OCI-M2 (cell line): ENCODE measurements around the gene CPB2.

Source experiments
- DNase-seq: peaks from one replicate; lab custom pipeline; 2025; ENCODE audit not compliant: unreplicated experiment; lab: John Stamatoyannopoulos, UW

Gene CPB2

DNA sequence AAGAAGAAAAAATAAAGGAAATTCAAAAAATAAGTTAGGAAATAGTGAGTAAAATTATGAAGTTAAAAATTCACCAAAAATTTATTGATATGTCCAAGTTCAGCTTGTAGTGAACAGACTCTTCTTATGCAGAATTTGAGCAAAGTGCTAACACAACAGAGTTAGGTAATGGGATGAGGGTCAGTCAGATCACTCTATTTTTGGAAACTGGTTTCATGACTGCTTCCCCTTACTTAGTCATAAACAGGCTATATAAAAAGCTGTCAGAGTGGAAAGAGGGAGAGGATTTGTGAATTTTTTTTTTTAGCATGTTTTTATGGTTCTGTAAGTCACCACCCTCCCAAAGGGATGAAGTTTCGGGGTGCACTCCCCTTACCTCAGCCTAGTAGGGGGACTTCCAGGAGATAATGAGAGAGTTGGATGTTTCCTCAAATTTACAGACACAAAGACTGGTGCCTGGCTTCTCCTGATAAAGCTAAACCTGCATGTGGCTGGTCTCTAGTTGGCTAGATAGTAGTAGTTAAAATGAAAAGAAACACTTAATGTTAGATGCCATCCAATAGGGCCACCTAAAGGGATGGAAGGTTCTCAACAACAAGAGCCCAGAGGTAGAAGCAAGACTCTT is 4.5 kb downstream of the CPB2 start:
- no peak for DNase-seq

DNA sequence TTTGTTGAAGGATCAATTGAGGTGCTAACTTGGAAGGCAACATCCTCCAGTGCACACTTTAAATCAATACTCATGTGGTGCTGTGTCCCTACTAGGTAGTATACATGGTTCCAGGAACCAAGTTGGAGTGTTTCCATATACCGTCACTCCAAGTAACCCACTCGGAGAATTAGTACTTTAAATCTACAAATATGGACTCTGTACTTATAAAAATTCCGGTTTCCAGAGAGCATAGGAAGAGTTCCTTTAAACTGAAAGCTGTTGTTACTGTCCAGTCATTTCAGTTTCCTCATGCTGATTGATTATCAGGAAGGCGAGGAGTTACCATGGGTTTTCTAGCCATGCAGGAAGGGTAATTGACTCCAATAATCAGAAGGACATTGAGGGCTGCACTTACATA is 7.2 kb downstream of the CPB2 start:
- no peak for DNase-seq

DNA sequence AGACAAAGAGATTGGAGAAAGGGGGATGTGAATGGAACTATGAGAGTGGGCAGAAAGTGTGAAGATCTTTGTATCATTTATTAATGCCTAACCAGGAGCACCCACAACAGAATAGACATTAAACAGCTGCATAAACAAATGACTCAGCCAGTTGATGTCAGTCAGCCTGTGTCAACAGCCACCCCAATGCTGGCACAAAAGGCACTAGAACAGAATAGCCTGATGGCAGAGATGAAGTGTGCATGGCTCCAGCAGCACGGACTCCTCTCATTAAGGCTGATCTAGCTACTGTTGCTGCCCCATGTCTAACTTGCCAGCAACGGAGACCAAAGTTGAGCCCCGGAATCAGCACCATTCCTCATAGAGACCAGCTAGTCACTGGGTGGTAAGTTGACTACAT is 7.8 kb downstream of the CPB2 start:
- DNase-seq: no peak

DNA sequence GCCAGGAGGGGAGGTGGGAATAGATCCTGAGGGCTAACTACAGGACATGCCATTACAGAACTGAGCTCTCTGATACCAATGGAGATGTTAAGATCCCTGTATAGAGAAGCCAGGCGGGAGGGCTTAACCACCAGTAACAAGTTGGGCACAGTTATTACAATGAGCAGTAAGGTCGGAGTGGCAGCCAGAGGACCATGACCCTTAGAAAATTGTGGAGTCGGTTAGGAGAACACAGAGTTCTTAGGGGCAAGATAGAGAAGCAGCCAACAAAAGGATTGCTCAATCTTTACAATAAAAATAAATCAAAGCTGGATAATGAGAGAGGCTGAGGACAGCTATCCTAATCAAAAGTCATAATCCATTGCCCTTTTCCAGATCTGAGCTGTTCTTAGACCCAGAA is 10.4 kb downstream of the CPB2 start:
- no peak for DNase-seq

DNA sequence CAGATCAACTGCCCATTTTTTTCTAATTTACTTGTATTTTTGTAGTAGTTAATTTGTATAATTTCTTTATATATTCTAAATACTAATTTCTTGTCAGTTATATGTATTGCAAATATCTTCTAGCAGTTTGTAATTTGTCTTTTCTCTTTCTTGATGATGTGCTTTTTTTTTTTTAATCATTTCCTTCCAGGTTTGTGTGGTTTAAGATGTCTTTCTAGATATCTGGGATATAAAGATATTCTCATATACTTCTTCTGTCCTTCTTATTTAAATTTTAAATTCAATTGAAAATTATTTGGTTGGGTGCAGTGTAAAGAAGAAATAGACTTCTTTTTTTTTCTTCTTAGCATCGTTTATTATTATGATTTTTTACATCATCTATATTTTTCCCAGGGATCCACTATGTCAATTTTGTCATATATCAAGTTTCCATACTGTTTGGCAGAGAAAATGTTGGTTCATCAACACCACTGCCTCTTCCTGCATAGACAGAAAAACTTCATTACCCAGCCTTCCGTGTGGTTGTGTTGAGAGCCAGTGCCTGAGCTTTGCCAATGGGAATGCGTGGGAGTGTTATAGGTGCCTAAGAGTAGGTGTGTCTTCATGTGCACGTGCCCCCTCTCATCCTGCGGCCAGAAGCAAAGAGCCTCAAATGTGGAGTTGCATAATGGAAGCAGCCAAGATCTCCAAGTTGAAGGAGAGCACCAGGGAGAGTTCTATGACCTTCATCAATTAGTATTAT is 15.8 kb downstream of the CPB2 start:
- DNase-seq: no peak

DNA sequence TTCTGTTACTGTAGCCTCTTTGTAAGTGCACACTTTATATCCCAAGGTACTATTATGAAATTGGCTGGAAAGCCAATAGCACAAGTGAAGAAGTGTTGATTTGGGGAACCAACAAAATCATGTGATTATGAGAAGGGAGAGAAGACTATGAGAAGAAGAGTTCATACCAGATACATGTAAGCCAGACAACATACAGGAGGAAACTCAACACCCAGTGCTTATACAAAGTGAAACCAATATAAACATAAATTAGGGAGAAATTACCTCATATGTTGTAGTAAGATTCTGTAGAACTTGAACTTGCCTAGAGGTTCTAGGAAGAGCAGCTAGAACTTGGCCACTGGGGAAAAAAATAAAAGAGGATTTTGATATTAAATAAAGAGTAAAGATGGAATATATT is 17.4 kb downstream of the CPB2 start:
- no peak for DNase-seq

DNA sequence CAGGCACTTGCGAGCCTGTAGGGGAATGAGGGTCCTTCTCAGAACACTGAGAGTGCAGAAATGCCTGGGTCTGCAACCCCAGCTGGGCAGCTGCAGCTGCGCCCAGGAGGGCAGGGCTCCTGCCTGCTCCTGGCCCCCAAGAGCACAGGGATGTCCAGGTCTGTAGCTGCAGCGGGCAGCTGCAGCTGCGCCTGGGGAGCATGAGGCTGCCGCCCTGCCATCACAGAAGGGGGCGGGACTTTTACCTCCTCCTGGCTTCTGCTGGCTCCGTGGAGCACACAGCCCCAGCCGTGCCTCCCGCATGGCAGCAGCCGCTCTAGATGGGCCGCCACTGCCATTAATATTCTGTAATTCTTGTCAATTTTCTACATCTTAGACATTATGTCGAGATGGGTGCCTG is 17.8 kb downstream of the CPB2 start:
- no peak for DNase-seq

DNA sequence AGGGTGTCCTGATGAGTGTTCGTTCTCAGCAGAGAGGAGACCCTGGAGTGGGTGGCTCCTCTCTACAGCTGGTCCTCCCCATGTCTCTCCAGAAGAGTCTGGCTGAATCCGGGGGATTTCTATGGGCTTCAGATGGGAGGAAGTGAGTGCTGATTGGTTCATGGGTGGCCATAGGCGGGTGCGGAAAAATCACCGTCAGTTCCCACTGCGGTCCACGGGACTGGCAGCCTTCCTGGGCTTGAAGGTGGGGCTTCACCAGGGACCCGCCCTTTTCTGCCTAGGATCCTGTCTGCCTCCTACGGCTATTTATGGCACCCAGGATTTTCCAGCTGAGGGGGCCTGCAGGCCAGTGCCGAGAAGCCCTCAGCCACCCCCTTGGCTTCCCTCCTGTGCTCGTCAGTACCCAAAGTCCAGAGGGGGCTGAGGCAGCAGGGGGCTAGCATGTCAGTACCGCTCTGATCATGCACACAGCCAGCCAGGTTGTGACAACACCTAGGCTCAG is 18.4 kb downstream of the CPB2 start:
- no peak for DNase-seq

DNA sequence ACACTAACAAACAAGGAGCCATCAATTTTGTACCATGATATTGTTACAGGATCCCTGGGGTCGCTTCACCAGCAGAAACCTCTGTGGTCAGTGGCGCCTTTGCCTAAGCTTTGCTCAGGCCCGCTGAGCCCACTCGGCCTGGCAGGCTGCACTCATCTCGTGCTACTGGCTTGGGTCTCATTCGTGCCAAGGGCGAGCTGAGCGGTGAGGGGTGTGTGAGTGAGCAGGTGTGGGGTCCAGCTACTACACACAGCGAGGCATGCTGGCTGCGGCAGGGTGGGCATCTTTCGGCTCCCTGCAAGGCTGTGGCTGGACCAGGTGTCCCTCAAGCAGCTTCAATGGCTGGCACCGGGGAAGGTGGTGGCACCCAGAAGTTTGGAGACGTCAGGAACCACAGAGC is 19.1 kb downstream of the CPB2 start:
- DNase-seq: no peak

DNA sequence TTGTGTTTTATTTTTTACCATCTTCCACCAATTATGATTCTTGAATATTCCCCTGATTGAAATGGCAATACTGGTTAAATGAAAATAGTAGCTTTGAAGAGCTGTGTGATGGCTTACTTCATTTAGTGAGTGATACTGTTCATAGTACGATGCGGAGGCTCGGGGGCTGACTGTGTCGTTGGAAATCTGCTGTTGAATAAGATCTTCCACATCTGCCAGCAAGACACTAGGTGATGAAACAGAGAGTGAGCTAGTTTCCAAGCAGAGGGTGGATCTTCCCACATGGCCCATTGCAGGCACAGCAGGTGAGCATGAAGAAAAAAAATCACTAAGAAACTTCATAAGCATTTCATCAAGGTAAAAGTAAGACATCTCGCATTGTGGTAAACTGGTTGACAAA is 22.5 kb downstream of the CPB2 start:
- DNase-seq: no peak

DNA sequence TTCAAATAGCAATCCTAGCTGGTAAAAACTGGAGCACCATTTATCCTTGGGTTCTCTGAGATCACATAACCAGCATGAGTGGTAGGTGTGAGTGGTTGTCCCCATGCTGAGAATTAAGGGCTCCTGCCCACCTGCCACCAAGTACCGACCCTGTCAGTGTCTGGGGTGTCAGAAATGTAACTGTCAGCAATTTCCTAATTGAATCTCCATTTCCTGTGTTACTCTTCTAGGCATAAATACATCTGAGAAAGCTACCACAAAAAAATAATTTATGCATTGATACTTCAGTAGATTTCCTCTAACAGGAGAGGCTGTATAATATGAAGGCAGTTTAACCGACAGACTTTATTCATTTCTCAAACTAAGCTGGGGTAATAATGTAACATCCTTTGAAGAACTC is 25.1 kb downstream of the CPB2 start:
- DNase-seq: no peak

DNA sequence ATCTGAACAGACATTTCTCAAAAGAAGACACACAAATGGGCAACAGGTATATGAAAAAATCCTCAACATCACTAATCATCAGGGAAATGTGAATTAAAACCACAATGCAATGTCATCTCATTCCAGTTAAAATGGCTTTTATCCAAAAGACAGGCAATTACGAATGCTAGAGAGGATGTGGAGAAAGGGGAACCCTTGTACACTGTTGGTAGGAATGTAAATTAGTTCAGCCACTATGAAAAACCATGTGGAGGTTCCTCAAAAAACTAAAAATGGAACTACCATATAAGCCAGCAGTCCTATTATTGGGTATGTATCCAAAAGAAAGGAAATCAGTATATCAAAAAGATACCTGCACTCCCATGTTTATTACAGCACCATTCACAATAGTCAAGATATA is 27.6 kb downstream of the CPB2 start:
- no peak for DNase-seq

DNA sequence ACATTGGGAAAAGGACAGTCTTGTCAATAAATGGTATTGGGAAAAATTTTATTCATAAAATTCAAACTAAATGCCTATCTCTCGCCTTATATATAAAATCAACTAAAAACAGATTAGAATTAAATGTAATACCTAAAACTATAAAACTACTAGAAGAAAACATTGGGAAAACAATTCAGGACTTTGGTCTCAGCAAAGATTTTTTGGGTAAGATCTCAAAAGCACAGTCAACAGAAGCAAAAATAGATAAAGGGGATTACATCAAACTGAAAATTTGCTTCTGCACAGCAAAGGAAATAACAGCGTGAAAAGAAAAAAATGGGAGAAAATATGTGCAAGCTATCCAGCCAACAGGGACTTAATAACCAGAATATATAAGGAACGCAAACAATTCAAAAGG is 28.0 kb downstream of the CPB2 start:
- no peak for DNase-seq

DNA sequence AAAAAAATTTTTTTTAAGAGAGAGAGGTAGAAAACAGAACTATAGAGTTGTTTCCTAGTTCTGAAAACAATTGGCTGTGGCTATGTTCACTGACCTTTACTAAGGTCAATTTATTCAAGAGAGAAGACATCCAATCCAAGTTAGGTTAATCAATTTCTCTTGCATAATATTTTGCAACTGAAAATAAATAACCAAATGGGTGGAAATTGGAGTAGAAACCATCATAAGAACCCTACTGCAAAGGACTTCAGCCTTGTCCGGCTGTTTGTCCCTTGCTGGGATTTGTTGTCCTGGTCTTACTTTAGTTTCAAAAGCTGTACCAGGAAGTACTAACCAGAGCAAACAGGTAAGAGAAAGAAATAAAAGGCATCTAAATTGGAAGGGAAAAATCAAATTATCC is 29.0 kb downstream of the CPB2 start:
- no peak for DNase-seq

DNA sequence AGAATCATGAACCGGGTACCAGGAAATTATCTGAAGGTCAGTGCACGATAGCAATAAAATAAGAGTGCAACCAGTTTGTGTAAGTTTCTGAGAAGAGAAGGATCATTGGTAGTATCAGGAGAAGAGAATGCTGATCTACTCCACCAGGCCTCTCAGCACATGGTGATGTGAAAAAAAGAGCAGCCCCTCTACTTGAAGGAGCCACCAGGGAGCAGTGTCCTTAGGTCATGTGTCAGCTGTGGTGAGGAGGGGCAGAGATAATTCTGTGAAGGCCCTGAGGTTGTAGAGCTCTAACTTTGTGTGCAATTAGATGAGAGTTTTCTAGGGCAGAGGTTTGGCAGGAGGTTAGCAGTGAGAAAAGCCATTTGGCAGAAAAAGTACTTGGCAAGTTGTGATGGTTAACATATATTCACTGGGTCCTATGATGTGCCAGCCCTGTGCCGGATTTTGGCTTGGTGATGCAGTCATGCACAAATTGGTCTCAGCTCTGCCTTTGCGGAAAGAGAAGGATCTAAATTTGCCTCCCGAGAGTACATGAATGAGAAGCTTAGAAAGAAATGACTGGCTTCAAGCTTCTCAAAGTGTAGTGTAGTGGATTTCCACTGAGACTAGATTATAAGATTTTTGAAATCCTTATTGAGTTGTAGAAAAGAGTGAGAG is 33.1 kb downstream of the CPB2 start:
- no peak for DNase-seq

DNA sequence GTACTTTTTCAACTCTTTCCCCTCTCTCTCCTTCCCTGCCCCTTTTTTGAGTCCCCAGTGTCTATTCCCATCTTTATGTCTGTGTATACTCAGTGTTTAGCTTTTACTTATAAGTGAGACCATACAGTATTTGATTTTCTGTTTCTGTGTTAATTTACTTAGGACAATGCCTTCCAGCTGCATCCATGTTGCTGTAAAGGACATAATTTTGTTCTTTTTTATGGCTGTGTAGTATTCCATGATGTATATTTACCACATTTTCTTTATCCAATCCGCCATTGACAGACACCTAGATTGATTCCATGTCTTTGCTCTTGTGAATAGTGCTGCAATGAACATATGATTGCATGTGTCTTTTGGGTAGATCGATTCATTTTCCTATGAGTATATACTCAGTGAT is 41.5 kb downstream of the CPB2 start:
- DNase-seq: no peak

DNA sequence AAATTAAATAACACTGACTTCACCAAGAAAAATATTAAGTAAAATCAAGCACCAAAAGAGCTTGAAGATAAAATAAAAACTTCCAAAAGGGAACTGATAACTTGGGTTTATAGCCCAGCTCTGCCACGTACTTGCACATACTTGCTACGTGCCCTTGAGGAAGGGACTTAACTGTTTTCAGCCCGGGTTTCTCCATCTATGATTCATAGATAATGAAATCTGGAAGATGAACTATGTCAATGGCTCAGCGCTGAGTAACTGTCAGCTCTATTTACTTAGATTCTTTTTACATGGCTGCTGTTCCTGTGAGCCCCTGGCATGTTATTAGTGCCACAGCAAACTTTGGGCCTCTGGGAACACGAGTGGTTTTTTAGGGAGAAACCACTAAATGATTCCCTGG is 42.6 kb downstream of the CPB2 start:
- DNase-seq: no peak

DNA sequence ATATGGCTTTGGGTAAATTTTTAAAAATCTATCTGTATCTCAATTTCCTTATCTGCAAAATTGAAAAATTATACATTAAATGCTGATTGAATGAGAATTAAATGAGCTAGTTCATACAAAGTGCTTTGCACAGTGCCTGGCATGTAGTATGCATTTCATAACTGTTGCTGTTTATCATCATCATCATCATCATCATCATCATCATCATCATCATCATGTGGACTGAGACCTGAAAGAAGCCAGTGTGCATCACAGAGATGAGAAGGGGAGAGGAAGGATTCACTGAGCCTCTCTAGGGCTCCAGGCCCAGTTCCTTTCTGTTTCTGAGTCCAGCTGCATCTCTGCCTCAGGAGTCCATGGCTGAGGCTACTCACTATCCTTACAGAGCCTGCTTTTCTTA is 45.4 kb downstream of the CPB2 start:
- no peak for DNase-seq

DNA sequence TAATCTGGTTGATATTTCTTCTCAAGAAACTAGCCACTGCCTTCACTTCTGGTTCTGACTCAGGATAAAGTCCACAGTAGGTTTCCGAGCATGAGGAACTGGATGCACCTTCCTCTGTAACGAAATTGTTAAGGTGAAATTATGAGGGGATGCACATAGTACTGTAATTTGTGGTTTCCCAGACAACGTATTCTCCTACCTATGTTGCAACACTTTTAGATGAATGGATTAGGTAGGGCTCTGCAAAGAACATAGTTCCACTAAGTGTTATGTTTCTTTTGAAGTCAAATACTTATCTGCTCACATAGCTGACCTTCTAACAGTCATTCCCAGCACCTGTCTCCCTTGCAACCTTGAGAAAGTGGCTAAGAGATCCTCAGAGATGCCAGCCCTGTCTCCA is 46.6 kb downstream of the CPB2 start:
- DNase-seq: no peak

DNA sequence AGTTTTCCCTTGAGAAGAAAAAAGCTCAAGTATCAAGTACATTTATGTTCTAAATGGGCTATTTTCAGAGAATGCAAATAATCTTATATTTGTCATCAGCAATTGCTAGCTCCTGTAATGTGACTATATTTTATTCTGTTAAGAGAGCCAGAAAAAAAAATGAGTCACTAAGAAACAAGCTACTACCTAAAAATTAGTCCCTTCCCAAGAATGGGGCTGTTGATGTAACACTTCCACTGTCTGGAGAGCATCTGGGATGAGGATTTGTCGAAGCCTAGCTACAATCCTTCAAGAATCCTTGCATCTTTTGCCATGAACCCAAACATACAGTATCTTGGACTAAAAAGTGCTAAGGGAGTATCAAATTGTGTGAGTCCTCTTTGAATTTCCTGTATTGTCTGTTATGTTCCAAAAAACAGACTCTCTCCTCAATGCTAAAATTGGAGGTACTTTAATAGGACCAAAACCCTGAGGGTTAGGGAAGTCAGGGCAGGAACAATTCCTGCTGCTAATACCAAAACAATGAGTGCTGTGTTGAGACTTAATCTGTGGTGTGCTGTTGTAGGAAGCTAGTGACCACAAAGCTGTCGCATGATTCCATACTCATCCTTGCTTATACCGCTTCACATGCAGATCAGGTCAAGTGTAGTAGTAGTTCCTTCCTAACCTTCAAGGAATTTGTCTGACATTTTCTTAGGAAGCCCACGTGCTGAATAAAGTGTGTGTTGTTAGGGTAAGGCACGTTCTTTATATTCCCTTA is 47.4 kb downstream of the CPB2 start:
- no peak for DNase-seq

DNA sequence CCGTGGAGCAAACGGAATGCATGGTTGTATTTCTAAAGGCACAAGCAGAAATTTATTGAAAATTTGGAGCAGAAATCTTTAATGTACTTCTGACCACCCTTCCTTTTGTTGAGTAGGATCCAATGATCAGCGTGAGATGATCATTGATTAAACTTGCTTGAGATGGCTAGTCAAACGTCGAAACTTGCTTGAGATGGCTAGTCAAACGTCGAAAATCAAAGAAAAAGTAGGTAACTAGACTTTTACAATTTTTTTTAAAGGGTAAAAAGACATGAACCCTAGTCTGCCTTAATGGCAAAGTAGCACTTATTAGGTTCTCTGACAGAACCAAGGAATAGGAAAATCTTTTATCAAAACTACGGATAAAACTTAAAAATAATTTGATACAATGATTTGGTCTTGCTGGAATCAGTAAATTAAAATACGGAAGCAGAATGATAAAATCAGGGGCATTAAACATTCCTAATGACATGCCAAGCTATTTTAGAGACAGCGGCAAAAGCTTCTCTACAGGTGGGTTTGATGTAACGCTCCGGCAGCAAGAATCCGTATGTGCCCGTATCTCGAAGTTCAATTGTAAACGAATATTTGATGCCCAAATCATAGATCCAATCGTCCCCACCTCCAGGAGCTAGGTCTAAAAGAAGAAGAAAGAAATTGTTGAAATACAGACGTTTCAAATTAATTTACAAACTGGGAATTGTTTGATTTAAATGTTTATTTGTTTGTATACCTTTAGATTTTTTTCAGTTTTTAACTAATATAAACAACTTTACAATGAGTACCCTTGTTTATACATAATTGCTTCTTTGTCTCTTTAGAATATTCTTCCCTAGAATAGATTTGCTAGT is 51.4 kb downstream of the CPB2 start:
- no peak for DNase-seq
